H1 (cell line): ENCODE results near the gene EIF4E2. TPM values are rescaled to one million over a fixed set of nuclear protein-coding genes. Genes with fewer than 3 reads are reported as not detected.

ENCODE experiments used
- FOSL1 ChIP-seq: IDR thresholded peaks from 2 replicates; pipeline ENCODE4 v1.6.1; 2011; ENCODE audit warnings: mild to moderate bottlenecking, low read depth, low read length, moderate library complexity; ENCODE audit not compliant: insufficient read depth
- polyA plus RNA-seq, 7 experiments: library from polyadenylated mRNA; depleted of rRNA in 3 of 7; stranded (reverse) in 5 of 7; unstranded in 2 of 7; fragments of >200 nt in 5 of 7; fragments of 200-250 nt in 2 of 7; gene quantifications; 1 replicate in 5 of 7; 2 replicates in 1 of 7; 4 replicates in 1 of 7; pipeline versions ENCODE4 v1.2.1 to v1.2.3, GENCODE V29; 2011 to 2013; ENCODE audit warnings: missing spikeins in 2 of 7, mixed read lengths in 2 of 7
- total RNA-seq: library from RNA; stranded (reverse); fragmentation: NEBNext Ultra II Directional; extraction: Animal tissue kit (Norgen Biotek cat#: 25700); gene quantifications from 2 replicates; pipeline ENCODE4 v1.2.1, GENCODE V29; 2021

Gene EIF4E2
- total and polyA plus RNA-seq, 2 of the 8 experiments (the other 6 are each of a cell fraction or from before 2014, with no cell fraction given): 39.4 to 114 TPM

- no peak for TF ChIP-seq FOSL1
- TF ChIP-seq, all 59 proteins: peak for 0
Measured at GRCh38 chr2:232518844-232519243, 31.6 kb upstream of the EIF4E2 start (continued).
